Gastroesophageal sphincter (tissue), 4 donors: ENCODE results near the gene NDUFAF7. TPM values are rescaled to one million over a fixed set of nuclear protein-coding genes. Genes with fewer than 3 reads are reported as not detected.

Source experiments
- ATAC-seq: fragments of 150-250 bp; one replicate; pipeline ENCODE4 v1.9.1; 2016; ENCODE audit warnings: mild to moderate bottlenecking, moderate library complexity
- H3K27ac ChIP-seq, 4 donors: fragments of 200-600 bp; sonication (generic) in 3 of 4; 1 replicate in 3 of 4; 2 replicates in 1 of 4; pipeline ENCODE4 v1.5.1; 2016 to 2019
- H3K27me3 ChIP-seq: fragments of 200-600 bp; sonication (generic); one replicate; pipeline ENCODE4 v1.5.1; 2019
- H3K36me3 ChIP-seq, 2 donors: fragments of 200-600 bp; sonication (generic); one replicate each; pipeline ENCODE4 v1.5.1; 2019; ENCODE audit warnings: control low read depth in 1 of 2
- H3K4me1 ChIP-seq, 3 donors: fragments of 200-600 bp; sonication (generic); 1 replicate in 2 of 3; 2 replicates in 1 of 3; pipeline ENCODE4 v1.5.1; 2016 to 2019; ENCODE audit warnings: control low read depth in 2 of 3
- H3K4me3 ChIP-seq, 2 donors: fragments of 200-600 bp; sonication (generic); one replicate each; pipeline ENCODE4 v1.5.1; 2019; ENCODE audit warnings: mild to moderate bottlenecking in 1 of 2, moderate library complexity in 1 of 2
- H3K9me3 ChIP-seq, 3 donors: fragments of 200-600 bp; sonication (generic); one replicate each; pipeline ENCODE4 v1.5.1; 2017 to 2019; ENCODE audit warnings: control low read depth in 2 of 3
- EP300 ChIP-seq: sonication (generic); formaldehyde crosslinking; IDR thresholded peaks from one replicate; pipeline ENCODE4 v1.6.1; 2017; ENCODE audit warnings: antibody characterized with exemption, mild to moderate bottlenecking
- POLR2A ChIP-seq, 2 donors: fragments of 450-650 bp; IDR thresholded peaks; one replicate each; pipeline ENCODE4 v1.6.1; 2017; ENCODE audit warnings: antibody characterized with exemption in 2 of 2, mild to moderate bottlenecking in 2 of 2, moderate library complexity in 1 of 2
- POLR2AphosphoS5 ChIP-seq: sonication (generic); formaldehyde crosslinking; IDR thresholded peaks from one replicate; pipeline ENCODE4 v1.6.1; 2017; ENCODE audit warnings: antibody characterized with exemption
- WGBS, 2 donors: methylation state at CpG; one replicate each; pipeline ENCODE4 v1.1.5; 2018; ENCODE audit warnings: low coverage in 1 of 2; 5-methylcytosine and 5-hydroxymethylcytosine counted together
- total RNA-seq, 4 donors: library from RNA; depleted of rRNA; stranded (reverse); fragments of >200 nt; gene quantifications; one replicate each; pipeline ENCODE4 v1.1.0, GENCODE V29; 2016
- TF ChIP-seq, protein P1 (sequence below), 4 experiments: fragments of 200-600 bp in 2 of 4; fragments of 450-650 bp in 2 of 4; sonication (generic) in 1 of 4; IDR thresholded peaks; one replicate each; pipeline ENCODE4 v1.5.1; 2017 to 2019; ENCODE audit warnings: antibody characterized with exemption in 4 of 4, mild to moderate bottlenecking in 2 of 4, moderate library complexity in 2 of 4

Gene NDUFAF7
- total RNA-seq, 4 donors from 2014 or later = 18.1 to 23.2 (median 19.4) TPM

- no peak for ATAC-seq
- Histone ChIP-seq H3K27me3 (no peaks in the 10 kb centered on the region), H3K9me3 (no peaks in the 10 kb centered on the region), H3K27ac (no peak overlapping the region), H3K4me1 (peaks cover 0 to 3% (median 0%) of the 10 kb centered on the region in 3 donors), H3K4me3 (no peak overlapping the region), H3K36me3 (peaks cover 6 to 69% of the 10 kb centered on the region in 2 donors)
- TF ChIP-seq, protein P1, sequence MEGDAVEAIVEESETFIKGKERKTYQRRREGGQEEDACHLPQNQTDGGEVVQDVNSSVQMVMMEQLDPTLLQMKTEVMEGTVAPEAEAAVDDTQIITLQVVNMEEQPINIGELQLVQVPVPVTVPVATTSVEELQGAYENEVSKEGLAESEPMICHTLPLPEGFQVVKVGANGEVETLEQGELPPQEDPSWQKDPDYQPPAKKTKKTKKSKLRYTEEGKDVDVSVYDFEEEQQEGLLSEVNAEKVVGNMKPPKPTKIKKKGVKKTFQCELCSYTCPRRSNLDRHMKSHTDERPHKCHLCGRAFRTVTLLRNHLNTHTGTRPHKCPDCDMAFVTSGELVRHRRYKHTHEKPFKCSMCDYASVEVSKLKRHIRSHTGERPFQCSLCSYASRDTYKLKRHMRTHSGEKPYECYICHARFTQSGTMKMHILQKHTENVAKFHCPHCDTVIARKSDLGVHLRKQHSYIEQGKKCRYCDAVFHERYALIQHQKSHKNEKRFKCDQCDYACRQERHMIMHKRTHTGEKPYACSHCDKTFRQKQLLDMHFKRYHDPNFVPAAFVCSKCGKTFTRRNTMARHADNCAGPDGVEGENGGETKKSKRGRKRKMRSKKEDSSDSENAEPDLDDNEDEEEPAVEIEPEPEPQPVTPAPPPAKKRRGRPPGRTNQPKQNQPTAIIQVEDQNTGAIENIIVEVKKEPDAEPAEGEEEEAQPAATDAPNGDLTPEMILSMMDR (IDR thresholded peaks at IDR 0.05) = no peak
- no peak for TF ChIP-seq POLR2AphosphoS5
- no peak for TF ChIP-seq POLR2A (IDR thresholded peaks at IDR 0.05)
- no peak for TF ChIP-seq EP300
- 89 to 90% methylated on average over 1 of the region's 1 CpG for WGBS, 2 donors
Measured at GRCh38 chr2:37281916-37282315, 50.5 kb downstream of the NDUFAF7 start.

DNA sequence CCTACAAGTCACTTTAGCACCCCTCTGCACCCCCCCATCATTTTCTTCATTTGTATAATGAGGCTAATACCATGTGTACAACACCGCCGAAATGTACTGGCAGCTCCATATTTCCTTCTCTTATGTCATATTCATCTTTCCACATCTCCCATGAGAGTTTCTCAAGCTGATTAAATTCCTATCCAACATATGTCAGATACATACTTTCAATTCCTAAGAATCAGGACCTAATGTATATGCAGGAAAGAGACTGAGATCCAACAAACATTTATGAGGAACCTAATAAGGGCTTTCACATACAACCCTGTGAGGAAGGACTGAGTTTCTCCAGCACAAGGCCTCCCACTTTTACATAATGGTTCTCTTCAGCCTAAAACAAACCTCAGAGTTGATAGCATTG is 51.3 kb downstream of the NDUFAF7 start:
- Histone ChIP-seq H3K4me1 (peaks cover 0 to 3% (median 0%) of the 10 kb centered on the region in 3 donors), H3K36me3 (peaks cover 6 to 69% of the 10 kb centered on the region in 2 donors), H3K27me3 (no peaks in the 10 kb centered on the region), H3K9me3 (no peaks in the 10 kb centered on the region), H3K27ac (no peak overlapping the region), H3K4me3 (no peak overlapping the region)
- WGBS, 2 donors = 86 to 96% methylated on average over 2 of the region's 2 CpGs
- ATAC-seq = no peak
- TF ChIP-seq EP300 = no peak
- TF ChIP-seq, protein P1 (IDR thresholded peaks at IDR 0.05) = no peak
- no peak for TF ChIP-seq POLR2A (IDR thresholded peaks at IDR 0.05)
- no peak for TF ChIP-seq POLR2AphosphoS5

GRCh38 chr2:37283207-37283606 is 51.7 kb downstream of the NDUFAF7 start:
- no peaks in the 10 kb centered on the region for H3K27me3 ChIP-seq
- no peak for ATAC-seq
- TF ChIP-seq POLR2AphosphoS5 (peak; percentile 25), EP300 (no peak), POLR2A (IDR thresholded peaks at IDR 0.05) (no peak)
- TF ChIP-seq, protein P1 (IDR thresholded peaks at IDR 0.05) = no peak
- H3K27ac ChIP-seq = no peak overlapping the region
- H3K4me3 ChIP-seq = no peak overlapping the region
- 52 to 93% methylated on average over 2 of the region's 2 CpGs for WGBS, 2 donors
- H3K4me1 ChIP-seq = peaks cover 0 to 3% (median 0%) of the 10 kb centered on the region in 3 donors
- no peaks in the 10 kb centered on the region for H3K9me3 ChIP-seq
- H3K36me3 ChIP-seq = peaks cover 6 to 70% of the 10 kb centered on the region in 2 donors

DNA sequence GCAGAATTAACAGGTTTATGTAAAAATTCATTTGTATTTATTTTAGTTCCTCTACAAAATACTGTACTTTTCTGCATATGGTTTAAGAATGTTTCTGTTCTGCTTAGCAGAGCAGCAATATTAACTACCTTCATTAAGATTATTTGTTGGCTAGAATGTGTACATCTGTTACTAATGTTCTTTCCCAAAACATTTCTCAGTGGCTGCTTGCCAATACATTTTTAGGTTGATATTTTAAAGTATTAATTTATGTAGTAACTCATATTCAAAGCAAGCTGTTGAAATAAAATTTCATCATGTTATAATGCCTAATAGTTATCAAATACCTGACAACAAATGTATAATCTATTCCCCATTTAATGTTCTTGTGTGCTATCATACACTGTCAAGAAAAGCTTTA is 52.9 kb downstream of the NDUFAF7 start:
- peaks cover 0 to 3% (median 0%) of the 10 kb centered on the region in 3 donors for H3K4me1 ChIP-seq
- no peak overlapping the region for H3K4me3 ChIP-seq
- peaks cover 6 to 72% of the 10 kb centered on the region in 2 donors for H3K36me3 ChIP-seq
- no peak overlapping the region for H3K27ac ChIP-seq
- H3K9me3 ChIP-seq = no peaks in the 10 kb centered on the region
- no peaks in the 10 kb centered on the region for H3K27me3 ChIP-seq
- ATAC-seq = no peak
- no peak for TF ChIP-seq EP300
- TF ChIP-seq POLR2A (IDR thresholded peaks at IDR 0.05) = no peak
- TF ChIP-seq, protein P1 (IDR thresholded peaks at IDR 0.05) = no peak
- TF ChIP-seq POLR2AphosphoS5 = no peak

DNA sequence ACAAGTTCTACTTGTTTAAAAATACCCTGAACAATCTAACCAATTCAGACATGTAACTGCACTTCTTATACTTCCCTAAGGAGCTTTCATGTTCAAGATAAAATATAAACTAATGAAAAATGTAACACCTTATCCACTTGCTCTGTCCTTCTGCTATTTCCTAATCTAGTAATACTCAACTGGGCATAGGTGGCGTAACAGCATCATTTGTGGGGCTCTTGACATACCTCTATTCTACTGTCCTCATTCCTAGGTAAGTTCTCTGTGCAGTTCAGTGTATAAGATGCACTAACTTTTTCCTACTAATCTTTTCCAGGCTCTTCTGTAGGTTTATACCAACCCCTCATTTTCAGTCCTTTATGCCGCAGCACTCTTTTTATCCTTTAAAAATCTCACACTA is 56.5 kb downstream of the NDUFAF7 start:
- H3K27ac ChIP-seq = no peak overlapping the region
- 86 to 97% methylated on average over 2 of the region's 2 CpGs for WGBS, 2 donors
- peaks cover 0 to 73% of the 10 kb centered on the region in 2 donors for H3K36me3 ChIP-seq
- ATAC-seq = no peak
- peaks cover 0 to 3% (median 0%) of the 10 kb centered on the region in 3 donors for H3K4me1 ChIP-seq
- no peaks in the 10 kb centered on the region for H3K27me3 ChIP-seq
- TF ChIP-seq, protein P1 (IDR thresholded peaks at IDR 0.05) = peak in 1 of 4 experiments; percentile 14
- TF ChIP-seq EP300 = no peak
- H3K9me3 ChIP-seq = no peaks in the 10 kb centered on the region
- no peak overlapping the region for H3K4me3 ChIP-seq
